GM12801 (cell line): Measurements from ENCODE around the gene ADGRL2.

ENCODE experiments used
- CTCF ChIP-seq: IDR thresholded peaks from one replicate; pipeline ENCODE4 v1.5.1; 2011; ENCODE audit warnings: control low read depth; ENCODE audit not compliant: insufficient read length; ENCODE audit errors: extremely low read depth

The ADGRL2 gene

GRCh38 chr1:81876901-81877733 lies 76.4 kb downstream of the ADGRL2 start:
- no peak for TF ChIP-seq CTCF

GRCh38 chr1:81877940-81878339 lies 77.2 kb downstream of the ADGRL2 start:
- TF ChIP-seq CTCF = no peak

- no peak for TF ChIP-seq CTCF
Measured at GRCh38 chr1:81878538-81878937, 77.8 kb downstream of the ADGRL2 start.

GRCh38 chr1:81880781-81881180 lies 80.0 kb downstream of the ADGRL2 start:
- TF ChIP-seq CTCF = no peak

- no peak for TF ChIP-seq CTCF
Measured at GRCh38 chr1:81885291-81885690, 84.6 kb downstream of the ADGRL2 start.

GRCh38 chr1:81887421-81888144 lies 86.8 kb downstream of the ADGRL2 start:
- no peak for TF ChIP-seq CTCF

- no peak for TF ChIP-seq CTCF
Measured at GRCh38 chr1:81889166-81889565, 88.4 kb downstream of the ADGRL2 start.
